GM12878 (cell line): ENCODE measurements around the gene ERC2. TPM values are rescaled to one million over a fixed set of nuclear protein-coding genes. Genes with fewer than 3 reads are reported as not detected.

Experiments
- ATAC-seq: fragments of 200-7000 bp; cut with Tn5 transposase; 3 replicates; pipeline ENCODE4 v1.9.1; 2020; ENCODE audit warnings: mild to moderate bottlenecking, moderate library complexity
- BruUV-seq: library from RNA; stranded (reverse); fragments of 400-500 nt; replicated peaks from 2 replicates; lab custom pipeline; 2021; lab: Mats Ljungman, UMichigan
- CTCF ChIA-PET: fragments of 300-600 bp; sonication (Branson Sonifier 250); formaldehyde crosslinking; extraction: SDS; loops from one replicate; lab custom pipeline; 2021; ENCODE audit warnings: inconsistent platforms; lab: Yijun Ruan, JAX
- POLR2A ChIA-PET: fragments of 350-600 bp; formaldehyde crosslinking; extraction: SDS; loops from one replicate; lab custom pipeline; 2021; ENCODE audit warnings: inconsistent platforms; lab: Charles Lee
- RAD21 ChIA-PET: fragments of 300-600 bp; sonication (Branson Sonifier 250); formaldehyde crosslinking; loops from one replicate; lab custom pipeline; 2023; ENCODE audit warnings: antibody characterized with exemption; ENCODE audit not compliant: unreplicated experiment; lab: Charles Lee
- SMC1A ChIA-PET: fragments of 300-600 bp; sonication (Branson Sonifier 250); formaldehyde crosslinking; loops from one replicate; lab custom pipeline; 2023; ENCODE audit not compliant: unreplicated experiment, uncharacterized antibody; lab: Charles Lee
- DNase-seq: peaks from one replicate; pipeline ENCODE4 v3.0.0-alpha.2; 2011; ENCODE audit warnings: low read depth, low spot score
- FAIRE-seq: peaks from 3 replicates; lab custom pipeline; 2011; peaks lifted over from hg19 to GRCh38; lab: Jason Lieb, UNC
- H2AFZ ChIP-seq: 2 replicates; pipeline ENCODE4 v1.6.0; 2011; ENCODE audit warnings: low read depth, low read length, control low read depth; ENCODE audit not compliant: control insufficient read depth
- H3K27ac ChIP-seq: 2 replicates; pipeline ENCODE4 v1.5.1; 2011; ENCODE audit warnings: control low read depth; ENCODE audit not compliant: control insufficient read depth, insufficient read depth
- H3K27me3 ChIP-seq, 2 experiments: replicated peaks in 1 of 2; 2 replicates each; pipeline versions ENCODE4 v1.6.0 to v1.6.1; 2011; ENCODE audit warnings: low read length in 1 of 2; ENCODE audit not compliant: control insufficient read depth in 2 of 2, insufficient read depth in 2 of 2
- H3K36me3 ChIP-seq, 2 experiments: 2 replicates each; pipeline ENCODE4 v1.5.1; 2011; ENCODE audit warnings: low read length in 1 of 2; ENCODE audit not compliant: control insufficient read depth in 2 of 2, insufficient read depth in 2 of 2
- H3K4me1 ChIP-seq: 2 replicates; pipeline ENCODE4 v1.6.1; 2011; ENCODE audit warnings: mild to moderate bottlenecking, low read length, moderate library complexity, mixed read lengths; ENCODE audit not compliant: control insufficient read depth, insufficient read depth
- H3K4me2 ChIP-seq: 2 replicates; pipeline ENCODE4 v1.6.0; 2011; ENCODE audit warnings: control low read depth; ENCODE audit not compliant: control insufficient read depth, insufficient read depth
- H3K4me3 ChIP-seq: fragments of 200-600 bp; sonication (generic); 2 replicates; pipeline ENCODE4 v1.5.1; 2016
- H3K79me2 ChIP-seq: 2 replicates; pipeline ENCODE4 v1.6.0; 2011; ENCODE audit warnings: low read length; ENCODE audit not compliant: control insufficient read depth, insufficient read depth
- H3K9ac ChIP-seq: 2 replicates; pipeline ENCODE4 v1.8.0; 2011; ENCODE audit warnings: low read length, control low read depth, mixed read lengths; ENCODE audit not compliant: control insufficient read depth, insufficient read depth
- H3K9me3 ChIP-seq: replicated peaks from 3 replicates; pipeline ENCODE4 v1.5.1; 2011; ENCODE audit warnings: mild to moderate bottlenecking, low read length; ENCODE audit not compliant: control insufficient read depth, insufficient read depth
- H4K20me1 ChIP-seq: 2 replicates; pipeline ENCODE4 v1.6.0; 2011; ENCODE audit not compliant: control insufficient read depth, insufficient read depth
- CBX3 ChIP-seq: fragments of 200-600 bp; sonication (generic); IDR thresholded peaks from 2 replicates; pipeline ENCODE4 v1.6.1; 2016; ENCODE audit warnings: low read depth, borderline replicate concordance
- CHD2 ChIP-seq: IDR thresholded peaks from 2 replicates; pipeline ENCODE4 v1.6.1; 2011; ENCODE audit warnings: low read depth, low read length, improper control_type of control experiment, borderline replicate concordance
- ESRRA ChIP-seq: IDR thresholded peaks from 2 replicates; pipeline ENCODE4 v1.6.1; 2012; ENCODE audit warnings: mild to moderate bottlenecking, low read length, improper control_type of control experiment
- EZH2 ChIP-seq: IDR thresholded peaks from 2 replicates; pipeline ENCODE4 v1.6.1; 2012; ENCODE audit warnings: low read depth, mild to moderate bottlenecking, control low read depth, inconsistent platforms, low read length, borderline replicate concordance; ENCODE audit not compliant: control insufficient read depth
- JUND ChIP-seq: IDR thresholded peaks from 2 replicates; pipeline ENCODE4 v1.6.1; 2012; ENCODE audit warnings: low read depth, mild to moderate bottlenecking, low read length, improper control_type of control experiment, moderate library complexity
- MEF2A ChIP-seq: IDR thresholded peaks from 2 replicates; pipeline ENCODE4 v1.6.1; 2011; ENCODE audit warnings: low read depth, mild to moderate bottlenecking, low read length, moderate library complexity; ENCODE audit not compliant: insufficient read depth
- MEF2B ChIP-seq: fragments of 450-650 bp; IDR thresholded peaks from 2 replicates; pipeline ENCODE4 v1.6.1; 2018; ENCODE audit warnings: mild to moderate bottlenecking, moderate library complexity; ENCODE audit not compliant: partially characterized antibody, poor library complexity, severe bottlenecking
- MTA3 ChIP-seq: IDR thresholded peaks from 2 replicates; pipeline ENCODE4 v1.6.1; 2012; ENCODE audit warnings: low read length, inconsistent platforms, borderline replicate concordance
- PML ChIP-seq: IDR thresholded peaks from 2 replicates; pipeline ENCODE4 v1.6.1; 2012; ENCODE audit warnings: low read length, inconsistent platforms
- RFX5 ChIP-seq: IDR thresholded peaks from 2 replicates; pipeline ENCODE4 v1.6.1; 2011; ENCODE audit warnings: low read depth, low read length, improper control_type of control experiment
- SMARCA5 ChIP-seq: fragments of 450-650 bp; IDR thresholded peaks from 2 replicates; pipeline ENCODE4 v1.6.1; 2017; ENCODE audit warnings: mild to moderate bottlenecking
- SP1 ChIP-seq: IDR thresholded peaks from one replicate; pipeline ENCODE4 v1.6.1; 2011; ENCODE audit warnings: low read depth, low read length
- SRF ChIP-seq, 2 experiments: IDR thresholded peaks; 2 replicates each; pipeline ENCODE4 v1.6.1; 2011; ENCODE audit warnings: low read depth in 2 of 2, low read length in 2 of 2, mild to moderate bottlenecking in 1 of 2, moderate library complexity in 1 of 2
- SUZ12 ChIP-seq: fragments of 200-600 bp; sonication (generic); IDR thresholded peaks from one replicate; pipeline ENCODE4 v1.6.1; 2018; ENCODE audit warnings: antibody characterized with exemption, mild to moderate bottlenecking; ENCODE audit not compliant: unreplicated experiment
- TARDBP ChIP-seq: IDR thresholded peaks from 2 replicates; pipeline ENCODE4 v1.6.1; 2016; ENCODE audit warnings: borderline replicate concordance
- YBX1 ChIP-seq: fragments of 450-650 bp; IDR thresholded peaks from 2 replicates; pipeline ENCODE4 v1.6.1; 2016; ENCODE audit warnings: antibody characterized with exemption
- ZNF217 ChIP-seq: fragments of 450-650 bp; IDR thresholded peaks from 2 replicates; pipeline ENCODE4 v1.6.1; 2017; ENCODE audit warnings: antibody characterized with exemption, mild to moderate bottlenecking
- WGBS: methylation state at CpG from one replicate; pipeline ENCODE4 v1.1.6; 2016; ENCODE audit warnings: low lambda C conversion rate; ENCODE audit not compliant: insufficient replicate concordance, insufficient coverage; ENCODE audit errors: missing lambda C conversion rate; 5-methylcytosine and 5-hydroxymethylcytosine counted together
- in situ Hi-C: fragments of 300-500 bp; cut with MboI; formaldehyde crosslinking; loops from 9 replicates; pipeline ENCODE4 v1.14.3; 2018; ENCODE audit warnings: mixed read lengths
- intact Hi-C: fragments of 100-400 bp; cut with micrococcal nuclease; formaldehyde crosslinking; loops from one replicate; pipeline ENCODE4 v1.14.2; 2022; ENCODE audit not compliant: unreplicated experiment
- polyA plus RNA-seq, 11 experiments: library from polyadenylated mRNA; depleted of rRNA in 4 of 11; unstranded in 6 of 11; stranded (reverse) in 5 of 11; fragments of >200 nt; fragmentation: Nextera tagmentation in 4 of 11; fragmentation: Illumina TruSeq in 1 of 11; extraction: Ambion mirVana in 4 of 11; extraction: Trizol in 1 of 11; gene quantifications; 1 replicate in 1 of 11; 2 replicates in 10 of 11; pipeline versions ENCODE4 v1.2.1 to v1.2.3, GENCODE V29; 2011 to 2016; ENCODE audit warnings: inconsistent platforms in 2 of 11, missing spikeins in 2 of 11, low read depth in 1 of 11
- total RNA-seq, 4 experiments: library from RNA; depleted of rRNA in 3 of 4; stranded (reverse); fragments of >200 nt in 3 of 4; fragmentation: Illumina TruSeq in 1 of 4; extraction: Trizol in 1 of 4; gene quantifications; 2 replicates each; pipeline versions ENCODE4 v1.2.1 to v1.2.3, GENCODE V29; 2013 to 2021
- TF ChIP-seq, protein P1 (sequence below): IDR thresholded peaks from 2 replicates; pipeline ENCODE4 v1.6.1; 2011; ENCODE audit warnings: borderline replicate concordance, low read depth, mild to moderate bottlenecking, moderate library complexity, mixed read lengths, low read length; ENCODE audit not compliant: insufficient read depth; ENCODE audit errors: extremely low read length

Gene ERC2
- total and polyA plus RNA-seq, 10 of the 15 experiments (the other 5 are each of a cell fraction or from before 2014, with no cell fraction given) = 0.06 to 1.4 (median 0.12) TPM; not detected in 3

DNA sequence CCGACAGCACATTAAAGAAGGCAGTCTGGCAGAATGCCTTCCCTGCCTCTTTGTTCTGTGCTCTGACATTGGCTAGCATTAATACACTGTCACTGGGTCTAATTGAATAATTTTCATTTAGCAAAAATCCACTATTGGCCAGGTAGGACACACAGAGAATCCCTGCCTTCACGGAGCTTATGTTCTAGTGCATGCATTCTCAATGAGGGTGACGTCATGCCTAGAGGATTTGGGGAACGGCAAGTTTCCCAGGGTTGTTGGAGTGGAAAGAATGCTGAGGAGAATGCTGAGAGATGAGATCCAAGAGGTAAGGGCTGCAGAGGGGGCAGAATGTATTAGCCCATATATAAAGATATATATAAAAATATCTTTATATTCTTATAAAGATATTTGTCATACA lies 284.7 kb downstream of the ERC2 start (continued):
- TF ChIP-seq EZH2 = no peak
- TF ChIP-seq JUND = no peak
- TF ChIP-seq, protein P1, sequence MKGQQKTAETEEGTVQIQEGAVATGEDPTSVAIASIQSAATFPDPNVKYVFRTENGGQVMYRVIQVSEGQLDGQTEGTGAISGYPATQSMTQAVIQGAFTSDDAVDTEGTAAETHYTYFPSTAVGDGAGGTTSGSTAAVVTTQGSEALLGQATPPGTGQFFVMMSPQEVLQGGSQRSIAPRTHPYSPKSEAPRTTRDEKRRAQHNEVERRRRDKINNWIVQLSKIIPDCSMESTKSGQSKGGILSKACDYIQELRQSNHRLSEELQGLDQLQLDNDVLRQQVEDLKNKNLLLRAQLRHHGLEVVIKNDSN = no peak
- TF ChIP-seq PML = no peak
- TF ChIP-seq CHD2 = no peak
- TF ChIP-seq RFX5 = no peak
- no peak for TF ChIP-seq ZNF217

DNA sequence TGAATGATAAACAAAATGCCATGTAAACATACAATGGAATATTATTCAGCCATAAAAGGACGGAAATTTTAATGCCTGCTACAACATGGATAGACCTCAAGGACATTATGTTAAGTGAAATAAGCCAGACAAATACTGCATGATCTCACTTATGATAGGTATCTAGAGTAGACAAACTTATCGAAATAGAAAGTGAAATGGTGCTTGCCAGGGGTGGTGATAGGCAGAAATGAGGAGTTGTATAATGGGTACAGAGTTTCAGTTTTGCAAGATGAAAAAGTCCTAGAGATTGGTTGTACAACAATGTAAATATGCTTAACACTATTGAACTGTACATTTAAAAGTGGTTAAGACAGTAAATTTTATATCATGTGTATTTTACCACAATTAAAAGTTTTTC lies 287.8 kb downstream of the ERC2 start:
- H4K20me1 ChIP-seq = no peaks in the 10 kb centered on the region
- no peaks in the 10 kb centered on the region for H3K27me3 ChIP-seq
- H3K9ac ChIP-seq = no peak overlapping the region
- no peak overlapping the region for H3K27ac ChIP-seq
- no TSS peak for BruUV-seq
- H3K4me2 ChIP-seq = no peak overlapping the region
- DNase-seq = no peak
- no peaks in the 10 kb centered on the region for H3K9me3 ChIP-seq
- POLR2A ChIA-PET = no interaction called here
- in situ Hi-C loops (no loop called here), intact Hi-C loops (no loop called here)
- H3K79me2 ChIP-seq = no peaks in the 10 kb centered on the region
- RAD21 ChIA-PET = no interaction called here
- H2AFZ ChIP-seq = no peak overlapping the region
- H3K36me3 ChIP-seq = no peaks in the 10 kb centered on the region
- no peak for FAIRE-seq
- no peak for TF ChIP-seq YBX1
- TF ChIP-seq SP1 = no peak
- TF ChIP-seq SUZ12 = no peak
- TF ChIP-seq MTA3 = no peak
- no peak for TF ChIP-seq SMARCA5
- no peak for TF ChIP-seq SRF (IDR thresholded peaks at IDR 0.05; ENCODE audit: low read depth in 2 of 2, low read length in 2 of 2)
- no peak for TF ChIP-seq MEF2B
- TF ChIP-seq CBX3 = no peak
- no peak for TF ChIP-seq PML
- TF ChIP-seq ESRRA = no peak
- no peak for TF ChIP-seq TARDBP
- TF ChIP-seq MEF2A = no peak
- peak; percentile 37; the same call in 1 of the 3 replicates for ATAC-seq
- no peak overlapping the region for H3K4me3 ChIP-seq
- CTCF ChIA-PET = no interaction called here
- 22% methylated on average over 2 of the region's 2 CpGs for WGBS
- SMC1A ChIA-PET = no interaction called here
- H3K4me1 ChIP-seq = no peaks in the 10 kb centered on the region
